ENCODE results near the gene PPM1E.
"Not testable (repeated sequence)": the region's sequence is repeated elsewhere in the genome, so short reads cannot be mapped to it uniquely, and the experiment has no call there.

GRCh38 chr17:58954358-58954757 lies 198.7 kb downstream of the PPM1E start:
- not testable (repeated sequence) for TF ChIP-seq USF2 (IDR thresholded peaks at IDR 0.05; ENCODE audit: low read depth, low read length); POLR2A (IDR thresholded peaks at IDR 0.05; ENCODE audit: low read depth, low read length); CTCF (conservative IDR thresholded peaks at IDR 0.05; ENCODE audit: low read depth, low read length); MAZ (IDR thresholded peaks at IDR 0.05; ENCODE audit: borderline replicate concordance, low read depth, low read length); MAFK (IDR thresholded peaks at IDR 0.05; ENCODE audit: low read depth, low read length); SMC3 (IDR thresholded peaks at IDR 0.05; ENCODE audit: low read depth, low read length); RAD21 (IDR thresholded peaks at IDR 0.05; ENCODE audit: low read length); NFE2L2 (IDR thresholded peaks at IDR 0.05; ENCODE audit: low read depth, low read length); MXI1 (IDR thresholded peaks at IDR 0.05; ENCODE audit: borderline replicate concordance, low read depth, low read length); BHLHE40 (IDR thresholded peaks at IDR 0.05; ENCODE audit: low read depth, low read length); RCOR1 (IDR thresholded peaks at IDR 0.05; ENCODE audit: insufficient replicate concordance, low read length); RFX5 (IDR thresholded peaks at IDR 0.05; ENCODE audit: low read depth, low read length); FOS (IDR thresholded peaks at IDR 0.05; ENCODE audit: low read depth, low read length); CEBPB (IDR thresholded peaks at IDR 0.05; ENCODE audit: low read depth, low read length)

Measured in IMR-90 (cell line).